NCI-H1105 (cell line): ENCODE results near the gene ZFHX3.

Experiments used
- DNase-seq: peaks from one replicate; lab custom pipeline; 2025; lab: John Stamatoyannopoulos, UW

The ZFHX3 gene

DNA sequence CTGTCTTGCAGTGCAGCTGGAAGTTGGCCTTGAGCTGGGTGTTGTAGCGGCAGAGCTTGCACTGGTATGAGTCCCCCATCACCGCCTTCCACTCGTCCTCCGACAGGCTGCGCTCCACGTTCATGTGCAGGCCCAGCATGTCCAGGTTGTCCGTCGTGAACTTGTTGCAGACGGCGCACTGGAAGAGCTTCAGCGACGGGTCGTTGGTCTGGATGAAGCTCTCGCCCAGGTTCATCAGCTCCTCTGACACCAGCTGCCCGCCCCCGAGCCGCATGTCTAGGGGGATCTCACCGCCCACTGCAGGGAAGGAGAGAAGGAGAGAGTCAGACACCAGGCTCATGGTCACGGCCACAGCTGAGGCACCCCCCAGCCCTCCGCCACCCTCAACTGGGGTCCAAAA lies 97.3 kb downstream of the ZFHX3 start:
- DNase-seq: no peak

DNA sequence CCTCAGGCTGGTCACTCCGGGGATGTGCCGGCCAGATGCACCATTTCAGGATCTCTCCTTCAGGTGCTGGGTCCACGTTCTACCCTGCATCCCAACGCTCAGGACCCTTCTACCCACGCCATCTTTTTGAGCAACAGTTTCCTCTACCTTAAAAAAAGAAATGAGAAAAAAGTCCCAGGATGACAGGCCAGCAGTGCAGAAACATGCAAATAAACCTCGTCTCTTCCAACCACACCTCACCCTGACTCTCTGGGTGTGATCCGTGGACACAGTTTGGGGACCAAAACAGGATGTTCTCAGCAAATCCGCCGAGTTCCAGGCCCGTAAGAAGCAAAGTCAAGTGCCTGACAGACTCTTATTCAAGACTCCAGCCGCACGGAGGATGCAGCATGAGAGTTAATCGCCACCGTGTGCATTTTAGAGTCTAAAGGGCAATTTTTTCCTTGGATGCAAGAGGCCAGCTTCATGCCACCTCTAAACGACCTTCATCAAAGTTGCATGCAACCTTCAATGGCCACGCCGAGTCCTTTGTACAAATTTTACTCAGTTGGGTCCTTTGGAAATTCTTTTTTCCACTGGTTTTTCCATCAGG lies 99.6 kb downstream of the ZFHX3 start:
- no peak for DNase-seq

DNA sequence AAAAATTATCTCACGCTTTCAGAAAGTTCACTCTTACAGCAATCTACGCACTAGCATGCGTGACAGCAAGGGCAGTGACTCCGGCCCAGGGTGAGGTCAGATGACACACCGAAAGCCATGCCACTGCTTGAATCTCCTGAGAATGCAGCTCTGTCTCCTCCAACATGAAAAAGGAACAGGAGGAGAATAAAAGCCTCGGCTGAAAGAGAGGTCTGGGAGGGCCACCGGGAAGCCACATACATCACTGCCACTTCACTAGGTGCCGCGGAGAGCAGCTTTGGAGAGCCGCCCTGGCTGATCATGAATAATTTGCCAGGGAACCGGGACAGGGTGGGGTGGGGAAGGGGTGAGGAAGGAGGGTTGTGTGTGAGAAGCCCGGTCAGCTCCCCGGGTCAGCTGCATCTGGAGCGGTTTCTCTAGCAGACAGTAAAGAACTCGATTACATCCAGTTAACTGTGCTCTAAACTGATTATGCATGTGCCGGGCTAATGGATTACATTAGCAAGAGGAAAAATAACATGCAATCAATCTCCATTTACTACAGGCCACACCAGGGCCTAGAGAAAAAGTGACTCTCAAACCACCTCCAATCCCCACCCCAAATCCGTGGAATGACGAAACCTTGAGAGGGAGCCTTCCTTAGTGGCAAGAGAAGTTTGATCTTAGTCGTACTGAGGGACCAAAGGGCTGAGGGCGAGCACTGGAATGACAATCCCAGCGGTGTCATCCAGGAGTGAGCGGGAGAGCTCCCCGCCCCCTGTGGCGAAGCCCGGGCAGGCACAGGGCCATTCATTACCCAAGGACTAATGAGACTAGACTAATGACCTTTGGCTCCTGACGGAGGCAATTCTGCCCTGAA lies 100.3 kb downstream of the ZFHX3 start:
- DNase-seq: no peak

DNA sequence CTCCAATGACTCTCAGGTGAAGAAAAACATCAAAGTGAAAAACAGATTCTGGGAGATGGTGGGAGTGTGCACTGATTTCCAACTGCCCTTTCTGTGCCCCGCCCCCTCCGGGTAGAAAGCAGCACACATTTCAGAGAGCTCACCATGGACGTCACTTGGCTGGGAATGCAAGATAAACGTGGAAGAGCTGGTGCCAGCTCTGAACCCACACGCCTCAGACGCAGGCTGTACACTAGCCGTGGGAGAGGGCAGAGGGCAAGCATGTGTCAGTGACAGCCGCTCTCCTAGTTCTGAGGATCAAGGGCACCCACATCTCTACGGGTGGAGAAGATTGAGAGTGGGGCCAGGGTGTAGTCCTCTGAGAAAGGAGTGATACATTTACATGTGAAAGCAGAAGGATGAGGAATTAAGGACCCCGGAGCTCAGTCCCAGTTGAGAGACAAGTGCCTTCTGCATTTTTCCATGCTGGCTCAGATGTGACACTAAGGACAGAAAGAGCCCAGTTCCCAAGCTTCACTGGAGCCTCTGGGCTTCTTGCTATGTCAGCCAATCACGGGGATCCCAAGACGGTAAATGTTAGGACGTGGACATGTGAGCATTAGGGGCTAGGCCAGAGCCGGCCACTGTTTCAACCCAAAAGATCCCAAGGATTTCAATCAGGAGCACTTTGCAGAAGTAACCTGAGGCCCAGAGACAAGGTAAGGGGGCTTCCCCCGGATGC lies 101.3 kb downstream of the ZFHX3 start:
- DNase-seq: no peak

DNA sequence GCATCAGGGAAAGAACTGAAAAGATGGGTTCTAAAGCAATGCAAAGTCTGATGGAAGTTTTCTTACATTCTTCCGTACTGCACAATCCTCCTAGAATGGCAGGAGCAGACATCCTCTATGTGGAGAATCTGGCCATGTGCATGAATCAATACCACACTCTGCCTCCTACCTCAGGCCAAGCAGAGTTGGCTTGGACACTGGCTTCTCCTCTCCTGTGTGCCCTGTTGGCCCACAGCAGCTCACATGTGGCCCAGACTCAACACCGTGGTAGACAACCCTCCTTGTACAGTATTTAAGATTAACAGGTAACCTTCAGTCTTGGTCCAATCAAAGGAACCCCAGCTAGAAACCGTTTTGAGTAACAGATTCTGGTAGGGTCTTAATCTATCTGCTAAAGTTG lies 101.9 kb downstream of the ZFHX3 start:
- no peak for DNase-seq

DNA sequence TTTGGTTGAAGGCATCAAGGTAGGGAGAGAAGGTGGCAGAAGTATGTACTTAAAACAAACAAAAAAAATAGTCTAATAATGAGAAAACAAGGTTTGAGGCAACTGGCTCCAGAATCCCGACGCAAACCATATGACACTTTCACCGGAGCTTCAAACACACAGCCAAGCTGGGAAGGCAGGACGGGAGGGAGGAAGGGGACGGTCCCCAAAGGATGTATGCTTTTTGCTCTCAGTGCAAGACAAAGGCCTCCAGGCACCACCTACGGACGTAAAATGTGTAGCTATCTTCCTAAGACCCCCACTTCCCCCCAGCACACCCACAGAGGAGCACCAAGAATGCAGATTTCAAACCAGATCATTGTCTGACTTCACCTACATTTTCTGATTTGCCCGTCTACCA lies 102.3 kb downstream of the ZFHX3 start:
- no peak for DNase-seq

DNA sequence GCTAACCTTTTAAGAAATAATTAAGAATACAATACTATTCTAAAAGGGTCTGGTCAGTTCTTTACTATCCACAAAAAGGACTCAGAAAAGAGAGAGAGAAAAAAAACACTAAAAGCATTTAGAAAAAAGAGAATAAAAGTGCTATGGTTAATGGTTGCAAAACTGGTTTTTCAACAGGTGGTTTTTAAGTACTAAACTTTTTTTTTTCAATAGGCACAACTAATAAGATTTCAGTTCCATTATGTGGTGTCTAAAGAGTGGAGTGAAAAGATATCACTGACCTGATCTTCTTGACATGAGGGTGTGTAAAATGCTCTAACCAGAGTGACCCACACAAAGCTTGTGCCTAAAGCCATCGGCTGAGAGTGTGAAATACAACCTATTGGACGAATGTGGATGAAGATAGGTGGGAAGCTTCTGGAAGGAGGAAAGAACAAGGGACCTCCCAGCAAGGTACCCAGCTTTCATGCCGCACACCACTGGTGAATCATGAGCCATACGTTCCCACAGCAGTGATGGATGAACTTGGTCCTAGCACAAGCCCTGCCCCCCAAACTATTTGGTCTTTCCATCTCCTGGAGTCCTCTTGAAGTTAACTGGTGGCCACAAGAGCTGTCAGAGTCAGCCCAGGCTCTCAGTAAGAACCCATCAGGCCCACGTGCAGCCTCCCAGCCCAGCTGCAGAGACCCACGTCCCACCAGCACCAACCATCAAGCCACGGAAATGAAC lies 103.0 kb downstream of the ZFHX3 start:
- DNase-seq: no peak

DNA sequence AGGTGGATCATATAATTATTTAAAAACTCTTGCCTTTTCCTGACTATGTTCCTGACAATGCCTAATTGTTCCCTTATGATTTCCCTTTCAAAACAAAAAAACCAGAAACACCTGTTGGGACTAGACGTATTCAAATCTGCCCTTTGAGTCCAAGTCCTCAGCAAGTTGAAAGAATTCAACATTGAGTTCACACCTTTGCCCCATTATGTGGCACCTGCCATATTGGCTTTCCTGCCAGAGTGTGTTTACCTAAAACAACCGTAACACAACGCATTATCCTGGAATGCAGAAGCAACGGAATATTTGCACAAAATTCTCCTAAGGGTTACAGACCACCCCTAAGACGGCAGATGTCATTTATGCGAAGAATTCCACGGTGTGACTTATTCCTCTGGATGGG lies 105.9 kb downstream of the ZFHX3 start:
- no peak for DNase-seq

DNA sequence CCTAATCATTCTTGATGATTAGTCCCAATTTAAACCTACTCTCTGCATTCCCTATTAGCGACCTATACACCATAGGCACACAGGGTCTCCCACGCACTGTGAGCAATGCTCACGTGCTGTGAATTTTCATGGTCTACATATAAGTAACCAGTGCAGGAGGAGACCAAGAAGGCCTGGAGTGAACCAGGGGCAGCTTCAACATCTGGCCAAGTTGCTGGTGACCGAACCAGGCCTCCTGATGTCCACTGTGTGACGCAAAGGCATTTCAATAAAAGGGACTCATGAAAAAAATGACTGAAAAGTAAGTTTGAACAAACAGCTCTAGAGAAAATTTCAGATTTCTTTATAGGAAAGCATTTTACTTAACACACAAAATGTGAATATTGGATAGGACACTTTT lies 107.0 kb downstream of the ZFHX3 start:
- DNase-seq: no peak

DNA sequence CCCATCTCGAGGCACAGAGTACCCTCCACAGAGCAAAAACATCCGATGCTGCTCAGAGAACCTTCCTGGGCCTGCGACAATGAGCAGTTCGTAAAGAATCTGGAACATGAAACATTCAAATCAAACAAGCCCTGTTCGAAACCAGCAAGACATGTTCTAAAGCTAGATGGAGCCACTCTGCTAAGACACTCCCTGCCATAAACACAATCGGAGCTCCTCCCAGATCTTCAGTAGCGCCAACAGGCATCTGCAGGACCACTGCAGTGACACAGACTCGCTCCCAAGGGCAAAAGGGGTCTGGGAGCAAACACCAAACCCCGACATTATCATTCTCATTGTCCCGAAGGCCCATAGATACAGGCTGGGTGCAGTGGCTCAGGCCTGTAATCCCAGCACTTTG lies 108.7 kb downstream of the ZFHX3 start:
- no peak for DNase-seq

DNA sequence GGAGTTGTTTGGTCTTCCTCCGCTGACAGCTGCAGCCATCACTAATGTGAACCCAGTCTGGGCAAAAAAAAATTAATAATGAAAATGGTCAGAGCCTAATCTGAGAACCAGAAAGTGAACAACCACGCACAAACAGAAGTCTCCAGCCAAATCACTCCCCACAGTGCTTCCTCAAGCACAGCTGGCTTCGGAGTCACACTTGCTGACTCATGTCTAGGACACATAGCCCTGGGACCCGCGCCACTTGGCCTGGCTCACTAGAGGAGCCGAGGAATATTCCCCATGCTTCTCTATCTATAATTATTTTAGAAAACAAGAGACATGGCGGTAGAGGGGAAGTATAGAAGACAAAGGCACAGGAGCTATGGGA lies 109.1 kb downstream of the ZFHX3 start:
- DNase-seq: no peak

DNA sequence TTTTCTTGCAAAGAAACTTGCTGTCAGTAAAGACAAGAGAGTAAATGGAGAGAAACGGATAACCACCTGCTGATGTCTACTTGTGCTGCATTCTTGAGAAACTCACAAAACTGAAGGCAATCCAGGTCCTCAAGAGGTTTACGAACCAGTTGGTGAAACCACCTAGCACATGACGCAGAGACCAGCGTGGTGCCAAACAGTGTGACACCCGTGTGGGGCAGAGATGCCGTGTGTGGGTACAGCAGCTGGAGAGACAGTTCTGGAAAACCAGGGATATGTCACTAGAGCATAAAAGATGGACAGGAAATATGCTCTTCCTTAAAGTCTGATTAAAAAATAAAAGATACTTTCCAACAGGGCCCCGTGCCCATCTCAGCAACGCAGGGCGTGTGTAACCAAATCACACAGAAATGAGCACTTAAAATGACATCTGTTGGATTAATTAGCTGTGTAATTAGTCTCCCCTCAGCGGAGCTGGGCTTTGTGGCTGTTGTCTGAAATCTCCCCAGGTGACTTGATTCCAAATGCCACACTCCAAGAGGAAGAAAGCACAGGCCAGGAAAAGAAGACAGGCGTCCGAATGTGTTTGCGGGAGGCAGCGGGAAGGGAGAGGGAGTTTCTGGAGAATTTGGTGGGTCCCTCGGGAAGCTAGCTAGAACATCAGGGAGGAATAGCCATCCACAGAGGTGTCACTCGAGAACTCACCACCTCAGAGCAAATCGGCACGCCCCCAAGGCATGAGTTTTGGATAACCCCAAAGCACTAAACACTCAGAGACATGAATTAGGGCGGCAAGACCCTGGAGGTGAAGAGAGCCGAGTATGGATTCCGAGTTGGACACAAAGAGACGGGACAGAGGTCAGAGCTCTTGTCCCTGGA lies 109.8 kb downstream of the ZFHX3 start:
- no peak for DNase-seq

DNA sequence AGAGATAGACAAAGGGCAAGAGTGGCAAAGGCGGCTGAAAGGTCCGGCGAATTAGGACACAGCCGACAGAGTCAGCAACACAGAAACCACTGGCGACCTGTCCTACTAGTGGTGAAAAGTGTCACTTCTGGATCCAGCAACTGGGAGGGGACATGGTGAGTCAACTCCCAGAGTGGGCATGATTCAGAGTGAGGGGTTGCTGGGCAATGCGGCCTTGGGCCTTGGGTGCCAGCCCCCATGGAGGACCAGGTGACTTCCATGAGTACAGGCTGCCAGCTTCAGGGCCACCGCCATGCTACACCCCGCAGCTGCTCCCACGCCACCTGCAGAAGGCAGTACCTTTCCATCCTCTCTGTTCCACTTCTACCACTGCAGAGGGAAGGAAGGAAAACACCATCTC lies 110.6 kb downstream of the ZFHX3 start:
- DNase-seq: no peak

DNA sequence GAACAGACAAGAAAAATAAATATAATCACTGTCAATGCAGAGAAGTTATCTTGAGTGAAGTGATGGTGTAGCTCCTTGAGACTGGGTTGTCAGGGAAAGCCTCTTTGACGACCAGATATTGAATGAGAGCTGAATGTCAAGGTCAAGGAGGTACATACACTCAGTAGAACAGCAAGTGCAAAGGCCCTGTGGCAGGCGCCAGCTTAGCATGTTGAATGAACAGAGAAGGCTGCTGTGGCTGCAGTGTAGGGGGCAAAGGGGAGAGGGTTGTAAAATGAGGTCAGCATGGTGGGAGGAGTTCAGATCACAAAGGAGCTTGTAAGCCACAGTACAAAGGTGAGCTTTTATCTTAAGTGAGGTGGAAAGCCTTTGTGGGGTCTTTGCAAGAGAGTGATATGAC lies 111.5 kb downstream of the ZFHX3 start:
- DNase-seq: no peak

DNA sequence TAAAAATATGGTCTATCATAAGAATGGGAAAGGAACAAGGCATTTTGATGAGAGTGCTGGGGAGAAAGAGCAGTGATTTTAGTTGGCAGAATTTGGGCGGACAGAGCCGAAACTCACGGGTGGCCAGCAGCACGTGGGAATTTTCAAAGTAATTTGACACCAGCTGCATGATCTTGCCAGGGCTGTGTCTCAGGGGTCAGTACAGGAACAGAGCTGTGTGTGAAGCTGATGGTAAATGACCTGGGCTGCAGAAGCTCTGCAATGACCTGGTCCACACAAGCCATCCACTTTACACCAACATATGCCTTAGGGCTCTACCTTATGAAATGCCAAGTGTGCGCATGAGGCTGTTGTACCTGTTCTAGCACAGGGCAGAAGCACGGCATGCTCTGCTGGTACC lies 112.0 kb downstream of the ZFHX3 start:
- no peak for DNase-seq

DNA sequence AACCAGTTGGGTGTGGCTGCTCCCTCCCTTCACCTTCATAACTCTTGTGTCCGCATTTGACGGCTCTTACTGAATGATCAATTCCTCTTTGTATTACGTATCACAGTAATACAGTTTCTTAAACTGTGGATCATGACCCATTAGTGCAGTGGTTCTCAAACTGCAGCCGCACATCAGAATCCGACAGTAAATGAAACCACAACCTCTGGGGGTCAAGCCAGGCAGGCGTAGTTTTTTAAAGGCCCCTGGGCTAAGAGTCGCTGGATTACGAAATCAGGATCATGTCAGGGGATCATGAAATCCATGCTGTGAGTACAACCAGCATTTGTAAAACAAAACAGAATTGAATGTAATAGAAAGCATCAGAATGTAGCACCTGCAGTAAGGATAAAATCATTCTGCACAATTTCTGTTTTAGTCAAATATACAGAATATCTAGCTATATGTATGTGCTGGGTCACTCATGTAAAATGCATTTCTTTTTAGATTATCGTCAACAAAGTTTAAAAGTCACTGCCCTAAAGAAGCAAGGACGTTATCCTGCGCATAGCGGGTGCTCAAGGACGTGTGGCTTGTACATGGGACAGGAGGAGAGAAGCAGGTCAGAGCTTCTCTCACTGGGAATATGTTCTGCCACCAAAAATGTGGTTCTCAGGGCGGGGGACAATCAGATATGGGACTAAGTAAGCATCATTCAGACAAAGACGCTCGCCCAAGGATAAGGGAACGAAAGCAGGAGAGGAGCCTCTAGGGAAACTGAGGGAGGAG lies 113.1 kb downstream of the ZFHX3 start:
- DNase-seq: no peak

DNA sequence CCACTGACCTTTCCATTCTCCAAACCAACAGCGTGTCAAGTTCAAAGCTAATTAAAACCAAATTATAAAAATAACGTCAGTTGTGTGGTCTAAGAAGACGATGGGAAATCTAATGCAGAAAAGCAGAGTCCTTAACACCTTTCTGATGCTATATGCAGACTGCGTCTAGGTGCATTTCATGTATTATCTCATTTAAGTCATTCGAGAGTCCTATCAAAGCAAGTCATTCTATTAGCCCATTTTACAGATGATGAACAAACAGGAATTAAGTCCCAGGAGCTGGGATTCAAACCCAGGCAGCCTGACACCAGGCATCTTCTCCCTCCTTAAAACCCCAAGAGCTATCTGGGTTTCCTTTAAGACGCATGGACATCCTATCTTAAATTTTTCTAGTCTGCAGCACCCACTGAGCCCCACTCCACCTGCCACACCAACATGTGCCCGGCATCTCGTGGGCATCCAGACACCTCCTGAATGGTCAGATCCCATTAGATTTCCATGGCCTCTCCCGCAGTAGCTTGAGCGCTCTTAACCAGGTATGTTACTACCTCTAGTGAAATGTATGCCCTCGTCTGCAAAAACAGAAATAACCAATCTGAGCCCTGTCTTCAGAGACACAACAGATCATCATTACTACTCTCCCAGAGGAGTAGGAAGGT lies 115.1 kb downstream of the ZFHX3 start:
- no peak for DNase-seq

DNA sequence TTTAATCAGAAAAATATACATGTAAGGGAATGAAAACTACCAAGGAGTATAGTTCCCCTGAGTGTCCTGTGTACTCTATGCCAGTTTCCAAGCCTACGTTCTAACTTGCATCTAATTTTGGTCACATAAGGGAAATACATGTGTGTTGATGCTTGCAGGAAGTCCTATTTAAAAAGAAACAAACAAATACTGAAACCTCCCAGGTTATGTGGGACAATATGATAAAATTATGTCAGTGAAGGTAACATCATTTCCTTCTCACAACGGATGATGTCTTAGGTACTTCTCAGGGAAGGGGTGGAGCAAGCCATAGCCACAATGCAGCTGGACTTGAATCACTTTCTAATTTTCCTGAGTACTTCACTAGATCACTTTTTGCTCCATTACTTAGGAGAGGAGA lies 115.9 kb downstream of the ZFHX3 start:
- no peak for DNase-seq

DNA sequence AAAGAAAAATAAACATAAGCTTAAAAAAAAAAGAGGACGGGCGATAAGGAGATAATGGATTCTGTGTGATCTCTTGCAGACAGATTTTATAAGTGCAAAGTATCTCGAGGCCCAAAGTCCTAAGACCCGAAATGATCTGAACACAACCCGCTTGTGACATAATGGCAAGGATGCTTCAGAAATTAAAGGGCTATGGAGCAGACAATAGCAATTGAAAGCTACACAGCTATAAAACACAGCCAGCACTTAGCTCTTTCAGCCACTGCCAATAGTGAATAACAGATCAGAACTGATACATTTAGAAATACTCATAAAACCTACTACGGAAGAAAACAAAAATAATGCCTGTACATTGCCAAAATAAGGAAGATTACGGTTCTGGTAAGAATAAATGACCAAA lies 117.5 kb downstream of the ZFHX3 start:
- DNase-seq: no peak
